ENCODE results near the gene SCN4A. TPM values are rescaled to one million over a fixed set of nuclear protein-coding genes. Genes with fewer than 3 reads are reported as not detected.
"Not testable (repeated sequence)": the region's sequence is repeated elsewhere in the genome, so short reads cannot be mapped to it uniquely, and the experiment has no call there.

Gene SCN4A
- 1 to 10 TPM in 2 of 4 donors, under 1 TPM in 2; 0.72 to 1.3 (median 1.0) TPM for polyA plus RNA-seq (ENCODE audit: insufficient read length in 4 of 4)

DNA sequence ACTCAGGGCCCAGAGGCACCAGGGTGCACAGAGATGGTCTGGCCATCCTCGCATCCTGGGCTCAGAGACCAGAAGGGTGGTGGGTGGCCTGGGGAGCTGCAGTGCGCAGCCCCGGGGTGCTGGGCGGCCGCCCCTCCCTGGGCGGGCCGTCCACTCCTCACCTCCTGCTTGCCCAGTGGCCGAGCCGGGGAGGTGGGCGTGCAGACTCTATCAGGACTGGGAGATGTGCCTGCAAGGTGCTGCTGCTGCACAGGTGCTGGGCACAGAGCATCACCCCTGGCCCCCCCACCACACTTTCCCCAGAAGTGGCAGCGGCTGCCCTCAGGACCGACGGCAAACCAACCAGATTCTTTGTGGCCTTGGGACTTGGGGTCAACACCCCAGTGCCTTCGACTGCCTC, at the start of gene SCN4A:
SCN4A (minus strand) TSS at position 123 of the 400 bp plus-strand sequence; CDS start at position 46, 77 bp downstream.
- no peak for DNase-seq (ENCODE audit: low read depth in 4 of 4, low spot score in 3 of 4)

- no peak for DNase-seq (ENCODE audit: low read depth in 4 of 4, low spot score in 3 of 4)
Measured at GRCh38 chr17:64020056-64020766, 47.5 kb upstream of the SCN4A start, which contains the start of gene ICAM2. TSS of gene ICAM2 (minus strand) at chr17:64020633. CDS start at chr17:64006691, 13,942 bp downstream.

DNA sequence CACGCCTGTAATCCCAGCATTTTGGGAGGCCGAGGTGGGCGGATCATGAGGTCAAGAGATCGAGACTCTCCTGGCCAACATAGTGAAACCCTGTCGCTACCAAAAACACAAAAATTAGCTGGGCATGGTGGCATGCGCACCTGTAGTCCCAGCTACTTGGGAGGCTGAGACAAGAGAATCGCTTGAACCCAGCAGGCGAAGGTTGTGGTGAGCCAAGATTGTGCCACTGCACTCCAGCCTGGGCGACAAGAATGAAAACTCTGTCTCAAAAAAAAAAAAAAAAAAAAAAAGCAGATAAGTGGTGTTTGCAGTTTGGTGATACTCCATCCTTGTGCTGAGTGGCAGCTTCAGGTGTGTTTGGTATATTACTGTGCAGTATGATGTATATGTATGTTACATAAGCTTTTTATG, 46.8 kb upstream of the SCN4A start:
- not testable (repeated sequence) for DNase-seq (ENCODE audit: low read depth in 4 of 4, low spot score in 3 of 4)

GRCh38 chr17:64017381-64017980, 44.8 kb upstream of the SCN4A start:
- no peak for DNase-seq (ENCODE audit: low read depth in 4 of 4, low spot score in 3 of 4)

GRCh38 chr17:64016974-64017373, 44.3 kb upstream of the SCN4A start:
- DNase-seq (ENCODE audit: low read depth in 4 of 4, low spot score in 3 of 4), result no peak

GRCh38 chr17:64016231-64016784, 43.6 kb upstream of the SCN4A start:
- DNase-seq (ENCODE audit: low read depth in 4 of 4, low spot score in 3 of 4), result no peak

- DNase-seq (ENCODE audit: low read depth in 4 of 4, low spot score in 3 of 4), result no peak
Measured at GRCh38 chr17:64015447-64015846, 42.7 kb upstream of the SCN4A start.

DNA sequence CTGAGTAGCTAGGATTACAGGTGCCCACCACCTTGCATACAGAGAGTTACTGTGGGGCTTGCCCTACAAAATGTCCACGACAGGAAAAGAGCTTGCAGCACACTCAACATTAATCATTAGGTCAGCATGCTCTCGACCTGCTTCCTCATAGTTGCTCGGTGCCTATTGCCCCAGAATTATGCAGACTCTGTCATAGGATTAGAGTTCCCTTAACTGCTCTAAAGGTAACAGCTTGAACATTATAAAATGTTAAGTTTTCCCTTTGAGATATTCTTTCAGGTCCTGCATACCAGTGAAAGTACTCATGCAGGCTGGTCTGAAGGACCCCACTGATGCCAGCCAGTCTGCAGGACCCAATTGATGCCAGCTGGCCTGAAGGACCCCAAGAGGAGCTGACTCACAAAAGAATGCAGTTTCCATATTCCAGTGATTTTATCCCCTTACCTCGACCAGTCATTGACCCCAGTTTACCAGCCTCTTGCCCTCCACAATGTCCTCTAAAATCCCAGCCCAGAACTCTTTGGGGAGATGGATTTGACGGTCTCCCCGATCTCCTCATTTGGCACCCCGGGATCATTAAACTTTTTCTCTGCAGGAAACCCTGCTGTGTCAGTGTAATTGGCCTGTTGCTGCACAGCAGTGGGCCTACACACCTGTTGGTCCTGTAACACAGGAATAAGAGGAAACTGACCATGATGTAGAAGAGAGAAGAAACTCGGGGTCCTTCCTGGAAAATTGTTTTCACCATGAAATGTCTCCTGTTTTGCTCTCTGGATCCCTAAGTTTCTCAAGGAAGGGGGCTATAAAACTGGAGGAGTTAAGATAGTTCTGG, 37.1 kb upstream of the SCN4A start:
- DNase-seq (ENCODE audit: low read depth in 4 of 4, low spot score in 3 of 4), result no peak

DNA sequence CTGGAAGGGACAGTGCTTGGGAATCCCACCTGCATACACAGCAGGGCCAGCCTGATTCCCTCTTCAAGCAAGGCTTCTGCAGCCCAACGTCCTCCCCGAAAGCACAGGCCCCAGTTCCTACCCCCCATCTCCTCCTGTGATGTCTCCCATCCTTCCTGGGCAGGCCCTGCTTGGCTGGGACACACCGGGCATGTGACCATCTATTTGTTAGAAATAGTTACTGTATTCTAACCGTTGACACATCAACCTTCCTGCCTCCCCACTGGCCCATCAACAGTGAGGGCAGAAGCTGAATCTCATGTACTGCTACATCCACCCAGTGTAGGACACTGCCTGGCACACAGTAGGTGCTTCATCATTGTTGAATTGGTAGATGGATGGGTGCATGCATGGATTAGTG, 36.1 kb upstream of the SCN4A start:
- DNase-seq (ENCODE audit: low read depth in 4 of 4, low spot score in 3 of 4), result no peak

GRCh38 chr17:64008346-64008745, 35.6 kb upstream of the SCN4A start:
- no peak for DNase-seq (ENCODE audit: low read depth in 4 of 4, low spot score in 3 of 4)

GRCh38 chr17:64007838-64008282, 35.1 kb upstream of the SCN4A start:
- no peak for DNase-seq (ENCODE audit: low read depth in 4 of 4, low spot score in 3 of 4)

GRCh38 chr17:64007089-64007837, 34.5 kb upstream of the SCN4A start:
- not testable (repeated sequence) for DNase-seq (ENCODE audit: low read depth in 4 of 4, low spot score in 3 of 4)

DNA sequence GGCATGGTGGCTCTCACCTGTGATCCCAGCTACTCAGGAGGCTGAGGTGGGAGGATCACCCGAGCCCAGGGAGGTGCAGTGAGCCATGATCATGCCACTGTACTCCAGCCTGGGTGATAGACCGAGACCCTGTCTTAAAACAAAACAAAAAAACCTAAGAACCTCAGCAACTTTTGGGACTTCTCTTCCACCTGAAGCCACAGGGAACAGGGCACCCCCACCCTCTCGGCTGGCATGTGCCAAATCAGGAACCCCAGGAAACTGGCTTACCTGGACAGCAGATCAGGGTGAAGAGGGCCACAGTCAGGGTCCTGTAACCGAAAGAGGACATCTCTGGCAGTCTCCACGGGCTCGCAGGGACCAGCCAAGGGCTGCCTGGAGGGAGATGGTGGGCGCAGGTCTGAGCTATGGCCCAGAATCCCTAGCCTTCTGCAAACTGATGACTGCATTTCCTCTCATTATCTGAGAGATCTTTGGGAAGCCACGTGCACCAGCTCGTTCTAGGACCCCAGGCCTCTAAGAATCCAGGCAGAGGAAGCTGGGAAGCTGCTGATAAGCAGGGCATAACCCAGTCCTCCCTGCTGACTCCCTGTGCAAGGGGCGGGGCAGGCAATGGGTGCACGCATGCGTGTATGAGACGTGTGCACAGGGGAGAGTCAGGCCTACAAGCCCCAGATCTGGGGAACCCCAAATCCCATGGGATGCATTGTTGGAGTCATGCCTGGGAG, 33.8 kb upstream of the SCN4A start:
- no peak for DNase-seq (ENCODE audit: low read depth in 4 of 4, low spot score in 3 of 4)

DNA sequence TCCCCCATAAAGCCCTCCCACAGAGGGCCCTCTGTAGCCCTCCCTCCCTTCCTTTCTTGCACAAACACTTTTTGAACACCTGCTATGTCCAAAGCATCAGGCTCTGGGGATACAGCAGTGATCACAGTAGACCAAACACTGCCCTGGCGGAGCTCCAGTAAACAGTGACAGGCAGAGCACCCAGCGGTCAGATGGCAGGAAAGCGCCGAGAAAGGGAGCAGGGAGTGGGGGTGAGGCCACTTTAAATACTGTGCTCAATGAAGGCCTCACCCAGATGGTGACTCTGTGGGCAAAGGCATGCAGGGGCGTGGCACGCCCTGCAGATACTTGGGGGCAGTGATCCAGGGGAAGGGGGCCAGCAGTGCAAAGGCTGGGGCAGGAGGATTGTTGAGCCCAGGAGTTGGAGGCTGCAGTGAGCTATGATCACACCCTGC, 33.0 kb upstream of the SCN4A start:
- DNase-seq (ENCODE audit: low read depth in 4 of 4, low spot score in 3 of 4), result no peak

- no peak for DNase-seq (ENCODE audit: low read depth in 4 of 4, low spot score in 3 of 4)
Measured at GRCh38 chr17:64004903-64005733, 32.4 kb upstream of the SCN4A start.

GRCh38 chr17:64004218-64004770, 31.6 kb upstream of the SCN4A start:
- no peak for DNase-seq (ENCODE audit: low read depth in 4 of 4, low spot score in 3 of 4)

- DNase-seq (ENCODE audit: low read depth in 4 of 4, low spot score in 3 of 4), result no peak
Measured at GRCh38 chr17:64003526-64004121, 30.9 kb upstream of the SCN4A start.
